ENCODE data around the gene TMEM163. TPM values are rescaled to one million over a fixed set of nuclear protein-coding genes. Genes with fewer than 3 reads are reported as not detected.
"Not testable (repeated sequence)": the region's sequence is repeated elsewhere in the genome, so short reads cannot be mapped to it uniquely, and the experiment has no call there.

Gene TMEM163
- polyA plus RNA-seq = 1 to 10 TPM; 1.1 to 5.2 (median 2.8) TPM

DNA sequence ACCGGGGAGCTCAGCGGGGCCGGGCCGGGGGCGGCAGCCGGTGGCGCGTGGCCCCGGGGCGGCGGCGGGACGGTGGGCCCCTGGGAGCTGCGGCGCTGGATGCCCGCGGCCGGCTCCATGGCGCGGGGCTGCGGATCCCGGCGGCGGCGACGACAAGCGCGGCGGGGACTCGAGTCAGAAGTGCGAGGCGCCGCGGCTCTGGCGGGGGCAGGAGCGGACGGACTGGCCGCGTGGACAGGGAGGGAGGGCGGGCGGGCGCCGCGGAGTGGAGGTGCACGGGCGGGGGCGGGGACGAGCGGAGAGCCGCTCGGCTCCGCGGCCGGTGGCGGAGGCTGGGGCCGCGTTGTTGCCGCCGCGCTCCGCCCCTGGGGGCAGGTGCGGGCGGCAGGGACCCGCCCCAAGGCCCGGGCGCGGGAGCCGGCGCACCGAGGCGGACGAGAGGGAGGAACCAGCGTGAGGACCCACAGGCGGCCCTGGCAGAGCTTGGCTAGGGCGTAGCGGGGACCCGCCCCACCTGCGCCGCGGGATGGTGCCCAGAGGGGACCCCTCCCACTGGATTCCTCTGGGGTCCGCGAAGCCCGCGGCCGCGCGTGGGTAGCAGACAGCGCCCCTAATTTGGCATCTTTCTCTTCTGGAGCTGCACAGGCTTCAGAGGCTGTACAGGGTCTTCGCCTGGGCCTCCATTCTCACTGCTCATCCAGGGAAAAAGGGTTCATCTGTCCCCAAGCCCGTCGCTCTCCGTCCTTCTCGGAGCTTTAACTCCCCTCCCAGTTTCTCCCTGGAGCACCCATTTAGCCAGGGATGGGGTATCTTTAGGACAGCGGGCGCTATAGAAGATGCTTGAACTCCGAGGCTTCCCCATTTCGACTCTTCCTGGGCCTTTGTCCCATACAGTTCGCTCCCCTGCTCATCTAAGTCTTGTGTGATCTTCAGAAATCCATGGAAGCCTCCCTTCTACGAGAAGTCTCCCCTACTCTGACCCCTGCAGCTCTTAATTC, at the start of gene TMEM163:
Gene TMEM163 (minus strand): TSS at position 184 of the 998 bp plus-strand sequence.
- H3K4me1 Mint-ChIP-seq = peaks cover 36 to 38% of the 10 kb centered on the region in 2 donors
- H3K36me3 Mint-ChIP-seq = no peaks in the 10 kb centered on the region
- H3K27ac Mint-ChIP-seq = peak within 1 kb of the TSS in 3 of 6 donors; percentile 3 to 47 (median 39)
- peak within 1 kb of the TSS; percentile 82 to 88 (median 85) for H3K4me3 Mint-ChIP-seq
- peaks cover 0 to 1% (median 0%) of the 10 kb centered on the region in 6 donors for H3K9me3 Mint-ChIP-seq
- peaks cover 9 to 25% (median 12%) of the 10 kb centered on the region in 3 donors for H3K27me3 Mint-ChIP-seq (ENCODE audit: low read depth in 3 of 3)
- peak; percentile 25 to 37 (median 35) for DNase-seq

DNA sequence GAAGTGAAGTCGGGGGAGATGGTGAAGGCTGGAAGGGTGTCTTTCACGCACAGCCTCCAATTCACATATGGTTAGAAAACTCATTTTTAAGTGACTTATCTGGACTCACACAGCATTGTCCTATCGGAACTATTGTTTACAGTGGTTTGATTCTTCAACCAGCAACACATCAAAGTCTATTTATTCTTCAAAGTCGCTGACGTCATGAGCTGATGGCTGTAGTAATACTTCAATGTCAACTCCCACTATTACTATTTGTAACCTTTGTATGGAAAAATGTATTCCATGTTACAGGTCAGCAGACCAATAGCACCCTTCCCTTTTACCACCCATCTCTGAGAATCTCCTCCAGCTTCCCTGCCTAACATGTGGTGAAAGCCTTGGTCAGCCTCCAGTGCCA, 47.8 kb upstream of the TMEM163 start:
- peaks cover 0 to 2% (median 0%) of the 10 kb centered on the region in 6 donors for H3K9me3 Mint-ChIP-seq

DNA sequence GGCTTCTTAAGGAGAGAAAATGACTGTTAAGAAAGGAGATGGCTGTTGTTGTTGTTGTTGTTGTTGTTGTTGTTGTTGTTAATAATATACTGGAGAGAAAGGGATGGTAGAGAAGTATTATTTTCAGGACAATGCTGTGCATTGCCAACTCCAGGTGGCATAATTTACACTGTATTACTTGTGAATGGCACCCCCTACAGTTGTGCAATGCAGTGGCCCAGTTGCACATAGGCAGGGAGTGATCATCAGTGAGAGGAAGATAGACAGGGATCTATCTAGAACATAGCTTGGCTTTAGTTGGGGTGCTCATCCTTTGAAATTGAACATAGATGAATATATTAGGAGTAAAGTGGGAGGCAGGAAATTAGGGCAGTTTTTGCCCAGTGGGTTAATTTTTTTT, 47.2 kb upstream of the TMEM163 start:
- no peak overlapping the region for H3K4me3 Mint-ChIP-seq
- H3K36me3 Mint-ChIP-seq = no peaks in the 10 kb centered on the region
- no peak overlapping the region for H3K27ac Mint-ChIP-seq
- no peaks in the 10 kb centered on the region for H3K4me1 Mint-ChIP-seq
- peaks cover 0 to 2% (median 0%) of the 10 kb centered on the region in 6 donors for H3K9me3 Mint-ChIP-seq
- no peak for DNase-seq
- peaks cover 0 to 12% (median 5%) of the 10 kb centered on the region in 3 donors for H3K27me3 Mint-ChIP-seq (ENCODE audit: low read depth in 3 of 3)

More for the DNA sequence above, 47.8 kb upstream of the TMEM163 start:
- no peaks in the 10 kb centered on the region for H3K4me1 Mint-ChIP-seq
- peaks cover 0 to 12% (median 5%) of the 10 kb centered on the region in 3 donors for H3K27me3 Mint-ChIP-seq (ENCODE audit: low read depth in 3 of 3)
- no peak for DNase-seq
- no peak overlapping the region for H3K27ac Mint-ChIP-seq
- H3K4me3 Mint-ChIP-seq = no peak overlapping the region
- no peaks in the 10 kb centered on the region for H3K36me3 Mint-ChIP-seq

DNA sequence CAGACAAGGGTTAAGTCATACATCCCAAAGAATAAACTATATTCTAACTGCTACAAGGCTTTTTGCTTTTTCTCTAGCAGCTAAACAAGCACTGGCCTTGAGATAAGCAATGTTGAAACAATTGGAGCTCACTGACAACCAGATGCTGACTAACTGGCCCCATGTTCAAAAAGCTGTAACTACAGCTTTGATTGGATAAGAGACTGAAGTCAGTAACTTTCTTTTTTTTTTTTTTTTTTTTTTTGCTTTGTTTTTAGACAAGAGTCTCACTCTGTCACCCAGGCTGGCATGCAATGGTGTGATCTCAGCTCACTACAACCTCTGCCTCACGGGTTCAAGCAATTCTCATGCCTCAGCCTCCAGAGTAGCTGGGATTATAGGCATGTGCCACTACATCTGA, 45.4 kb upstream of the TMEM163 start:
- Mint-ChIP-seq H3K36me3 (no peaks in the 10 kb centered on the region), H3K9me3 (peaks cover 0 to 2% (median 0%) of the 10 kb centered on the region in 6 donors), H3K4me3 (no peak overlapping the region), H3K27me3 (ENCODE audit: low read depth in 3 of 3) (peaks cover 0 to 12% (median 4%) of the 10 kb centered on the region in 3 donors), H3K4me1 (no peaks in the 10 kb centered on the region), H3K27ac (no peak overlapping the region)
- no peak for DNase-seq

DNA sequence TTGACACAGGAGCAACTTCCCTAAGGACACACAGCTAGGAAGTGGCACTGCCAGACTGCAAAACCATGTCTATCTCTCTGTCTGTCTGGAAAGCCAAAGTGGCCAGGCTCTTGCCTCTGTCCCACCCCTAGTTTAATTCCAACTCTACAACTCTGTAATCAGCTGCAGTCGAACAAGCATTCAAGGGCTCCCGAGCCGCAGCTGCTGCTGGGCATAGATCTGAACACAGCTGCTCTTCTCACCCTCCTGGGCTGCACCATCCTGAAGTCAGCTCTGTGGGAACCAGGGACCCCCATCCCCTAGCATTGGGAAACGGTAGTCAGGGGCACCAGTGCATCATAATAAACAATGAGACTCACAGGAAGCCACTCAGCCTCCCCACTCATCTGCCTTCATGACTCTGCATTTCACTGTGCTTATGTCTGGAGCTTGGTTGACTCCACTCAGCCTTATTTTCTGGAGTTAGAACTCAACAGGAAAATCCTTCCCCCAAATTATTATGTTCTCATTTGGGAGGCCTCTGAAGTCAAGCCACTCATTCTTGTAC, 44.4 kb upstream of the TMEM163 start:
- Mint-ChIP-seq H3K4me3 (no peak overlapping the region), H3K36me3 (no peaks in the 10 kb centered on the region), H3K27me3 (ENCODE audit: low read depth in 3 of 3) (peaks cover 0 to 15% (median 6%) of the 10 kb centered on the region in 3 donors), H3K27ac (no peak overlapping the region), H3K4me1 (no peaks in the 10 kb centered on the region), H3K9me3 (peaks cover 0 to 2% (median 0%) of the 10 kb centered on the region in 6 donors)
- DNase-seq = no peak

DNA sequence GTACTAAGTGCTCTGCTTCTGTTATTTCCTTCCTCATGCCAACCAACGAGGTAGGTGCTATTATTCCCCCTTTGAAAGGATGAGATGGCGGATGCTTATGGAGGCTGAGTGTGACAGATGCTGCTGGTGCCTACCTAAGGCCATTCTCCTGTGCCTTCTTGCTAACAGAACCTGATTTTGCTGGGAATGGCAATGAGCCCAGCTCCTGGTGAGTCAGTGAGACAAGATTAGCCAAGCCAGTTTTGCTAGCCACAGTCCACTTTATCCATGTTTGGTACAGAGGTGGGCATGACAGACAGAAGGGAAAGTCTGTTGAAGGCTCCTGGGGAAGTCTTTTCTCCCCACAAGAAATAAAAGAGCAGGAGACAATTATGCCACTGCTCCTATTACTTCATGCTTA, 43.7 kb upstream of the TMEM163 start:
- Mint-ChIP-seq H3K4me1 (no peaks in the 10 kb centered on the region), H3K9me3 (peaks cover 0 to 2% (median 0%) of the 10 kb centered on the region in 6 donors), H3K36me3 (no peaks in the 10 kb centered on the region), H3K4me3 (no peak overlapping the region), H3K27me3 (ENCODE audit: low read depth in 3 of 3) (peaks cover 0 to 21% (median 9%) of the 10 kb centered on the region in 3 donors), H3K27ac (no peak overlapping the region)
- no peak for DNase-seq

DNA sequence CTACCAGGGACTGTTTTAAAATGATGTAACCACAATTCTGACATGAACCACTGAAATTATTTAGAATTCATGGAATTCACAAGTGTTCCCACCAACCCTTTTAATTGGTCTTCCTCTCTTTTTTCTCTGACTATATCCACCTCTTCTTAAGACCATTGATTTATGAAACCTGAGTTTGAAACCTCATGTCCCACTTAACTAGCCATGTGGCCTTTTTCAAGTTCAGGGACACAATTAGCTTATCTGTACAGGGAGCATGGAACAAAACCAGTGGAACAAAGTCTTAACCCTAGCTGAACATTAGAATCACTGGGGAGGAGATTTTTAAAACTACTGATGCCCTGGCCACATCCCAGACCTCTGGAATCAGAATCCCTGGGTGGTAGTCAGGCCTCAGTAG, 41.6 kb upstream of the TMEM163 start:
- Mint-ChIP-seq H3K4me3 (no peak overlapping the region), H3K4me1 (no peaks in the 10 kb centered on the region), H3K27ac (no peak overlapping the region), H3K9me3 (peaks cover 0 to 5% (median 3%) of the 10 kb centered on the region in 6 donors), H3K36me3 (peaks cover 3 to 13% (median 4%) of the 10 kb centered on the region in 3 donors), H3K27me3 (ENCODE audit: low read depth in 3 of 3) (peaks cover 8 to 26% (median 10%) of the 10 kb centered on the region in 3 donors)
- no peak for DNase-seq

DNA sequence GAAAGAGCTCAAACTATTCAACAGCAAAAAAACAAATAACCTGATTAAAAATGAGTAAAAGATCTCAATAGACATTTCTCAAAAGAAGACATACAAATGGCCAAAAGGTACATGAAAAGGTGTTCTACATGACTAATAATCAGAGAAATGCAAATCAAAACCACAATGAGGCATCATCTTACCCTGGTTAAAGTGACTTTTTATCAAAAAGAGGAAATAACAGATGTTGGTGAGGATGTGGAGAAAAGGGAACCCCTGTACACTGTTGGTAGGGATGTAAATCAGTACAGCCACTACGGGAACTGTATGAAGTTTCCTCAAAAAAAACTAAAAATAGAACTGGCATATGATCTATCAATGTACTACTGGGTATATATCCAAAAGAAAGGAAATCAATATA, 39.8 kb upstream of the TMEM163 start:
- H3K27me3 Mint-ChIP-seq (ENCODE audit: low read depth in 3 of 3) = peaks cover 8 to 30% (median 8%) of the 10 kb centered on the region in 3 donors
- DNase-seq = no peak
- peaks cover 0 to 7% (median 3%) of the 10 kb centered on the region in 6 donors for H3K9me3 Mint-ChIP-seq
- no peaks in the 10 kb centered on the region for H3K4me1 Mint-ChIP-seq
- no peak overlapping the region for H3K27ac Mint-ChIP-seq
- H3K4me3 Mint-ChIP-seq = no peak overlapping the region
- peaks cover 3 to 17% (median 4%) of the 10 kb centered on the region in 3 donors for H3K36me3 Mint-ChIP-seq

DNA sequence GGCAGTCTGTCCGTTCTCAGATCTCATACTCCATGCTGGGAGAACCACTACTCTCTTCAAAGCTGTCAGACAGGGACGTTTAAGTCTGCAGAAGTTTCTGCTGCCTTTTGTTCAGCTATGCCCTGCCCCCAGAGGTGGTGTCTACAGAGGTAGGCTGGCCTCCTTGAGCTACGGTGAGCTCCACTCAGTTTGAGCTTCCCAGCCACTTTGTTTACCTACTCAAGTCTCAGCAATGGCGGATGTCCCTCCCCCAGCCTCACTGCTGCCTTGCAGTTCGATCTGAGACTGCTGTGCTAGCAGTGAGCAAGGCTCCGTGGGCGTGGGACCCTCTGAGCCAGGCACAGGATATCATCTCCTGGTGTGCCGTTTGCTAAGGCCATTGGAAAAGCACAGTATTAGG, 33.2 kb upstream of the TMEM163 start:
- Mint-ChIP-seq H3K27me3 (ENCODE audit: low read depth in 3 of 3) (peaks cover 1 to 27% (median 7%) of the 10 kb centered on the region in 3 donors), H3K36me3 (peaks cover 3 to 21% (median 4%) of the 10 kb centered on the region in 3 donors)
- not testable (repeated sequence) for DNase-seq, H3K27ac Mint-ChIP-seq, H3K9me3 Mint-ChIP-seq, H3K4me1 Mint-ChIP-seq, H3K4me3 Mint-ChIP-seq

DNA sequence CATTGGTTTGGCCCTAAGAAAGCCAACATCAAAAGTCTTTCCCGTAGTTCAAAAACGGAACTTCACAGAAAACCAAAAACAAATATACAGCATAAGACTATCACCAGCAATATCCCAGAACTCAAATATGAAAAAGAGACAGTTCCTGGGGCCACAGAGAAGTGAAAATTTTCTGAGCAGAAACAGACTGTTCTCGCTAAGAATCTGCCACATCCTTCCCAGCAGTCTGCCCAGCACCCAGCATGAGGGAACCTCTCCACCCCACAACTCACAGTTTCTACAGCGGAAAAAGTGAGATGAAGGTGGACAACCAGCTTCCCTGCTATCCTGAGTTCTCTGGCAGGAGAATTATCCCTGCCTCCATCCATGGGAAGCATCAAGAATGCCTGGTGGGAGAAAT, 26.7 kb upstream of the TMEM163 start:
- H3K27me3 Mint-ChIP-seq (ENCODE audit: low read depth in 3 of 3) = peaks cover 3 to 13% (median 6%) of the 10 kb centered on the region in 3 donors
- peak overlapping the region in 3 of 5 donors; percentile 1 to 65 (median 10) for H3K4me3 Mint-ChIP-seq
- H3K27ac Mint-ChIP-seq = no peak overlapping the region

DNA sequence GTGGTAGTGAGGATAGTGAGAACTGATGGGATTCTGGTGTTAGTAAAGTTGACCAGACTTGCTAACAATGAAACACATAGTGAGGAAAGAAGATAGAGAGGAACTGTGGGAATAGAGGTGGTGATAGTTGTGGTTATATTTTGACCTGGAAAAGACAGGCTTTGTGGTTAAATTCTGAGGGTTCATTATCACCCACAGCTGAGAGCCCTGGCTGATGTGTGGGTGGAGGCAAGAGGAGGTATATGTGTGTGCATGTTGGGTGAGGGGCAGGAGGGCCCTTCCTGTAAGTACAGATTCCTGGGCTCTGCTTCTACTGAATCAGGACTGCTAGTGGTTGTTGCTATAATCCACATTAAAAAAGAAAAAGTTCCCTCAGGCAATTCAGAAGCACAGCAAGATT, 26.2 kb upstream of the TMEM163 start:
- DNase-seq = no peak
- Mint-ChIP-seq H3K4me3 (peak overlapping the region in 3 of 5 donors; percentile 14 to 65 (median 29)), H3K36me3 (no peaks in the 10 kb centered on the region), H3K27ac (no peak overlapping the region), H3K9me3 (no peaks in the 10 kb centered on the region), H3K27me3 (ENCODE audit: low read depth in 3 of 3) (peaks cover 3 to 13% (median 6%) of the 10 kb centered on the region in 3 donors), H3K4me1 (peaks cover 14 to 15% of the 10 kb centered on the region in 2 donors)

More for the DNA sequence above, 26.7 kb upstream of the TMEM163 start:
- Mint-ChIP-seq H3K9me3 (no peaks in the 10 kb centered on the region), H3K36me3 (no peaks in the 10 kb centered on the region), H3K4me1 (peaks cover 14 to 15% of the 10 kb centered on the region in 2 donors)
- no peak for DNase-seq

DNA sequence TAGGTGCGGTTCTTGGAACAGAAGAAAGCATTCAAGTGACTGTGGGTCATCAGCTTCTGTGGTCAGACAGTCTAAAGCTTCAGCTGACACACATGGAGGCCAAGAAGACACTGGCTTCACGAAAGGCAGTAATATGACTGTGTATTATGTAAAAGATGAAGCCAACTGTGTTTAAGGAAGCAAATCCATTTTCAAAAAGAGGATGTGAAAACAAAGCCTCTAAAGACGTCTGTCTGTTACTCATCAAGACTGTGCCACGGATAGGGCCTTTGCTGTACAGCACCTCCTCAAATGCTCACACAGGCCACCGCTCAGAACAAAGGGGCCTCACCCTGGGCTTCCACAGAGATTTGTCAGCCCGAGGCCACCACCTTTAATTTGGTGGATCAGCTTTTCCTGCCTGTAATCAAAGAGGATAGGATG, 21.1 kb upstream of the TMEM163 start:
- peaks cover 5% of the 10 kb centered on the region in 2 donors for H3K4me1 Mint-ChIP-seq
- H3K9me3 Mint-ChIP-seq = no peaks in the 10 kb centered on the region
- H3K27ac Mint-ChIP-seq = no peak overlapping the region
- peaks cover 4 to 12% (median 6%) of the 10 kb centered on the region in 3 donors for H3K27me3 Mint-ChIP-seq (ENCODE audit: low read depth in 3 of 3)
- DNase-seq = no peak
- H3K36me3 Mint-ChIP-seq = peaks cover 0 to 4% (median 0%) of the 10 kb centered on the region in 3 donors
- no peak overlapping the region for H3K4me3 Mint-ChIP-seq

DNA sequence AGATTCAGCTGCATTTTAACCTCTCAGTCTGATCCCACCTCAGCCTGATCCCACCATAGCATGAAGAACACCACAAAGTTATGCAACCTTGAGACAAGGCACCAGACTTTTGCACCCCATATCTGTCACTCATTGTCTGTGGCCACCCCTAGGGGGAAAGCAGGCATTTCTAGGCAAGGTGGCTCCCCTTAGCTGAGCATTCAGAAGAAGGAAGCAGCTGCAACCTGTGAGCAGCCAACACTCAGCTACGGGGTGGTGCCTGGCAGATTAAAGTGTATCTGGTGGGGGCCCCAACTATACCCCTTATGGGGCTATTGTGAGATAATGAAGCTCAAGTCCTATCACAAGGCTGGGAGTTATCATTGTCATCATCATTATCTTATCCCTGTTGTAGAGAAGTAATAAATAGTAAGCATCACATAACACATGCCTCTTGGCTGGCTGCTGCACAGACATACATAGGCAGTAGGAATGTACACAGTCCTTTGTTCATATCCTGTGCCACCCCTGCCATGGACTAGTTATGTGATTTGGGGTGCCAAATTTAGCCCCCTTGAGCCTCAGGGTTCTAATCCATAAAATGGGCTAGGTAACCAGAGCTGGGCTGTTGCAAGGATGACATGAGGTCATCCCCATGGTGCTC, 20.6 kb upstream of the TMEM163 start:
- H3K27ac Mint-ChIP-seq = no peak overlapping the region
- H3K4me1 Mint-ChIP-seq = no peaks in the 10 kb centered on the region
- no peaks in the 10 kb centered on the region for H3K9me3 Mint-ChIP-seq
- H3K36me3 Mint-ChIP-seq = peaks cover 0 to 4% (median 0%) of the 10 kb centered on the region in 3 donors
- peaks cover 4 to 12% (median 6%) of the 10 kb centered on the region in 3 donors for H3K27me3 Mint-ChIP-seq (ENCODE audit: low read depth in 3 of 3)
- H3K4me3 Mint-ChIP-seq = no peak overlapping the region
- no peak for DNase-seq

Measured in immature natural killer cell (primary cell).